ENCODE data around the gene CFB.
A peak's percentile ranks its signal among the peaks of the same experiment; 100 is the strongest.
"Not testable (repeated sequence)": the region's sequence is repeated elsewhere in the genome, so short reads cannot be mapped to it uniquely, and the experiment has no call there.

CFB gene

DNA sequence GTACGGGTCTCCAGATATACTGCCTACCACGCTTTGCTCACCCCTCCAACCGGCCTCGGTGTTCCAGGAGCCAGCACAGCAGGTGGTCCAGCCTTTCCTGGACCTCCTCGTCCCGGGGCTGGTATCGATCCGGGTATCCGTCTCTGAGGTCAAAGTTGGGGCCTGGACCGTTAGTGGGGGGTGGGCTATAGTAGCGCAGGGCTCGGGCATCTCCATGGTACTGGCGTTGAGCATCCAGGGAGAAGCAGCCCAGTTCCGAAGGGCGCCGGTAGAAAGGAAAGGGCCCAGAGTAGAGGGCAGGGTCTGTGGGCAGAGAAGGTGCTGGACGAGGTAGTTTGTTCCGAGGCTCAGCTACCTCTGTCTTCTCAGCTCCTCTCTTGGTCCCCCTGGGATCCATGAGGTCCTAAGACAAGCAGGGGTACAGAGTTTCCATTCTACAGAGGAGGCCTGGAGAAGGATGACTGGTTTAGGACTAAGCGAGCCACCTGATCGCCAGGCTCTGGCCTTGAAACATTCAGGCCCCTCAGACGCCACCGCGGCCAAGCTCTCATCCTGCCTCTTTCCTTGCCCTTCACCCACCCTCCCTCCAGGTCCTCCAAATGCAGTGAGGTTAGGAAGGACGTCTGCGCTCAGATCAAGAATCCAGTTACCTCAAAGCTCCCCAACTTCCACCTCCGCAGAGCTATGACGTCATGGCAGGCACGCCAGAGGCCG is 25.5 kb downstream of the CFB start:
- no peak for DNase-seq (ENCODE audit: low spot score)

- DNase-seq (ENCODE audit: low spot score) = peak; percentile 98
These were observed 26.3 kb downstream of the CFB start, which contains the start of gene DXO for GRCh38 chr6:31971993-31972708. Gene DXO, minus strand, starts transcription at chr6:31972138. Its CDS starts 463 bp downstream, at chr6:31971675.

DNA sequence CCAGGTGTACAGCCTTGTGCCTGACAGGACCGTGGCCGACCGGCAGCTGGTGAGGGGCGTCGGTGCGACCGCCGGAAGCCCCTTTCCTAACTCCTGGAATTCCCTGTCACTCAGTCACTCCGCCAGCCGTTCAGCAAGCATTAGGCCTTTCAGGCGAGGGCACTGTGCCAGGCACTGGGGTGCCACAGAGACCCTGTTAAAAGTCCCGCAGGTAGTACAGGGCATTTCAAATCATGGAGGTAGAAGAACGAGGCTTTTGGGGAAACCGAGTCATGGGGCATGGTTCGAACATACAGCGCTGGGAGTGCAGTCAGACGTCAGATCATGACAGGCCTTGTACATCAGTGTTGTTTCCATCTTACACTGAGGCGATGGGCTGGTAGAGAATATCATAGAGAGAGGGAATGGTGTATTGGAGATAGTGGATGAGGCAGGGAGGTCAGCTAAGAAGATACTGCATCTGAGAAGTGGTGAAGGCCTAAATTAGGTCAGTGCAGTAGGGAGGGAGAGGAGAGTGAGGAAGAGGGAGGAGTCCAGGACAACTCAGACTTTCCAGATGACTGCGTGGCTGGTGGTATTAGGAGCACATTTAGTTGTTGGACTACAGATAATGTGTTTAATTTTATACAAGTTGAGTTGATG is 26.9 kb downstream of the CFB start:
- DNase-seq (ENCODE audit: low spot score) = peak; percentile 81

GRCh38 chr6:31976065-31976464 is 30.2 kb downstream of the CFB start:
- DNase-seq (ENCODE audit: low spot score) = not testable (repeated sequence)

DNA sequence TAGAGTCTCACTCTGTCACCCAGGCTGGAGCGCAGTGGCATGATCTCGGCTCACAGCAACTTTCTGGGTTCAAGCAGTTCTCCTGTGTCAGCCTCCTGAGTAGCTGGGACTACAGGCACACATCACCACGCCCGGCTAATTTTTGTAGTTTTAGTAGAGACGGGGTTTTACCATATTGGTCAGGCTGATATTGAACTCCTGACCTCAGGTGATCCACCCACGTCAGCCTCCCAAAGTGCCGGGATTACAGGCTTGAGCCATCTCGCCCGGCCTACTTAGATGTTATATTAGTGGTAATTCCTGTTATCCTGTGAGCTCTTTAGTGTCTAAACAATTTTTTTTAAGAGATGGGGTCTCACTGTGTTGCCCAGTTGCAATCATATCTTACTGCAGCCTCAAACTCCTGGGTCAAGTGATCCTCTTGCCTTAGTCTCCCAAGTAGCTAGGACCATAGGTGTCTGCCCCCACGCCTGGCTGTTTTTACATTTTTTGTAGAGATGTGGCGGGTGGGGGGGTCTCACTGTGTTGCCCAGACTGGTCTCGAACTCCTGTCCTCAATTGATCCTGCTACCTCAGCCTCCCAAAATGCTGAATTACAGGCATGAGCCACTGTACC is 32.0 kb downstream of the CFB start:
- DNase-seq (ENCODE audit: low spot score) = no peak

DNA sequence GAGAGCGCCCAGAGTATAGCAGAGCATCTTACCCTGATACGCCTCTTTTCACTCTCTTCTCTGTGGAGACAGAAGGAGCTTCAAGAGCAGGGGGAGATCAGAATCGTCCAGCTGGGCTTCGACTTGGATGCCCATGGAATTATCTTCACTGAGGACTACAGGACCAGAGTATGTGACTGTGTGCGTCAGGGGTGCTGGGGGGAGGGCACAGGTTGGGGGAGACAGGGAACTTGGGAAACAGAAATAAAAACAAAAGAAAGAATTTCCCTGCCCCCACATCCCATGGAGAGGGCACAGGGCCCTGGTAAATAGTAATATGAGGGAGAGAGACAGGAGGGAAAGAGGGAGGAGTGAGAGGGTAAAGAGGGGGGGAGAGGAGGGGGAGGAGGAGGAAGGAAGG is 32.9 kb downstream of the CFB start:
- DNase-seq (ENCODE audit: low spot score) = no peak

DNA sequence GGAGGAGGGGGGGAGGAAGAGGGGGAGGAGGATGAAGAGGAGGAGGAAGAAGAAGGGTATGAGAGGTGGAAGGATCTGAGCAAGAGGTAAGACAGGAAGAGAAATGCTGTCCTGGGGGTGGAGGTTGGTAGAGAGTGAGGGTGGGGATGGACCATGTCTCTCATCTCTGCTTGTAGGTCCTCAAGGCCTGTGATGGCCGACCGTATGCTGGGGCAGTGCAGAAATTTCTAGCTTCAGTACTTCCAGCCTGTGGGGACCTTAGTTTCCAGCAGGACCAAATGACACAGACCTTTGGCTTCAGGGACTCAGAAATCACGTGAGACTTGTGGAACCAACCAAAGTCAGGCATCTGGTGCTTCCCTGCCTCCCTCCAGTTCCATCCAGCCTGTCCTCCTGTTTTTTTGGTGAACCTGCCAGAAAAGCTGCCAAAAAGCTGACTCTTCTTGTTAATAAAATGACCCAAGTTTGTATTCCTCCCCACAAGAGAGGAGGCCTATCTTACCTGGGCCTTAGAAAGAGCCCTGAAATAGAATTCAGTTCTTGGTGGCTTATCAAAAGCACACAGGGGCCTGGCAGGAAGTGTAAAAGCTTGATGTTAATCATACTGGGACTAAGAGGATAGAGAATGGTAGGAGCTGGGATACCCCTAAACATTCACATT is 33.5 kb downstream of the CFB start:
- no peak for DNase-seq (ENCODE audit: low spot score)

DNA sequence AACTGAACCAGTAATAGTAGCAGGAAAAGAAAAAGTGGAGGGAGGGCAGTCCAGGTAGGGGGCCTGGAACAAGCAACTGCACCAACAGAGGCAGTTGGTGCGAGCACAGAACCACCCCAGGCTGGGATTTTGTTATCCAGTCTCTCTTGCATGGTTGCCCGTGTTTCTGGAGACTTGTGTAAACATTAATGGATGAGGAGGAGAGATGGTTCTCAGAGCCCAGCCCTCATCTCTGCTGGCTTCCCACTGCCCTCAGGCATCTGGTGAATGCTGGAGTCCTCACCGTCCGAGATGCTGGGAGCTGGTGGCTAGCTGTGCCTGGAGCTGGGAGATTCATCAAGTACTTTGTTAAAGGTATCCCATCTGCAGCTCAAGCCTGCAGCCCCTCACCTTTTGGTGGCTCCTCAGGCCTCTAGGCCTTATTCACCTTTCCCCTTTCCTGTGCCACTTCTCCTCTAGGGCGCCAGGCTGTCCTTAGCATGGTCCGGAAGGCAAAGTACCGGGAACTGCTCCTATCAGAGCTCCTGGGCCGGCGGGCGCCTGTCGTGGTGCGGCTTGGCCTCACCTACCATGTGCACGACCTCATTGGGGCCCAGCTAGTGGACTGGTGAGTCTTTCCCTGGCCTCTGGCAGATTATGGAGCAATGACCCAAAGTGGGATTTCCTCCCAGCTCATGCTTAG is 34.4 kb downstream of the CFB start:
- not testable (repeated sequence) for DNase-seq (ENCODE audit: low spot score)

DNA sequence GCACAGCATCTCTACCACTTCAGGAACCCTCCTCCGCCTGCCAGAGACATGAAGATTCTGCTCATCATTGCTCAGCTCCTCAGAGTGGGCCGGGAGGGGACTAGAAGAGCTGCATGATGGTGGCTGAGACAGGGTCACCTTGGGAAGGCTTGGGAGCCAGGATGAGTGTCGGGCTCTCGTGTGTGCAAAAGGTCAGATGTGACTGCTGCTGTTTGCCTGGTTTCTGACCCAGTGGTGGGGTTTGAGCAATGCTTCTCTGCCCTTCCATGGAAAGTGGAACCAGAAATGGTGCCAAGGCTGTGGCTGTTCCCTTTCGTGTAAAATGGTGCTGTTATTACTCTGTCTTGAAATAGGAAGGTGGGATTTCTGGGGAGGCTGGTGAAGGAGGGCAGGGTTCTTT is 35.1 kb downstream of the CFB start:
- not testable (repeated sequence) for DNase-seq (ENCODE audit: low spot score)

DNA sequence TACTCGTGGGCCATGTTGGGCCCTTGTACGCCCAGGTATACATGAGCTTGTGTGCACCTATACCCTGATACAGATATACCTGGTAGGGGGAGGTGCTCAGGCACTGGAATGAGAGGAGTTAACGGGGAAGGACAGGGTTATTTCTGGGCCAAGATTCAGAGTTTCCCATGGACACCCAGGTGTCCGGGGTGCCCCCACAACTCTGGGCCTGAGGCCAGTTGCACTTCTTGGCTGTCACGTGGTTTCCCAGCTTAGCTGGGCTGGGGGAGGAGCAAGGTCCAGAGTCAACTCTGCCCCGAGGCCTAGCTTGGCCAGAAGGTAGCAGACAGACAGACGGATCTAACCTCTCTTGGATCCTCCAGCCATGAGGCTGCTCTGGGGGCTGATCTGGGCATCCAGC is 35.8 kb downstream of the CFB start, which contains the start of gene C4A:
C4A (plus strand) TSS at position 314 of the 400 bp plus-strand sequence; CDS start at position 365, 51 bp downstream.
- DNase-seq (ENCODE audit: low spot score) = not testable (repeated sequence)

DNA sequence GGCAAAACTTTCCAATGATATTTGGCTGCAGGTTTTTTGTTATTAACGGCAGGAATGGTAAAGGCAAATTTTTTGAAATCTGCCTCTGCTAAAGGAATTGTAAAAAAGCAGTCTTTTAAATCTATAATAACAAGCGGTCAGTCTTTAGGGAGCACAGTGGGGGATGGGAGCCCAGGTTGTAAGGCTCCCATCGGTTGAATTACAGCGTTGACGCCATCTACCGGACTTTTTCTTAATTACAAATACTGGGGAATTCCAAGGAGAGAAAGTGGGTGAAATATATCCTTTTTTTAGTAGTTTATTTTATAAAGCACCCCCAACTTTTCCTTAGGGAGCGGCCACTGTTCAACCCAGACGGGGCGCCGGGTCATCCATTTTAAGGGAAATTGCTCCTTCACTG is 43.5 kb downstream of the CFB start:
- DNase-seq (ENCODE audit: low spot score) = not testable (repeated sequence)

DNA sequence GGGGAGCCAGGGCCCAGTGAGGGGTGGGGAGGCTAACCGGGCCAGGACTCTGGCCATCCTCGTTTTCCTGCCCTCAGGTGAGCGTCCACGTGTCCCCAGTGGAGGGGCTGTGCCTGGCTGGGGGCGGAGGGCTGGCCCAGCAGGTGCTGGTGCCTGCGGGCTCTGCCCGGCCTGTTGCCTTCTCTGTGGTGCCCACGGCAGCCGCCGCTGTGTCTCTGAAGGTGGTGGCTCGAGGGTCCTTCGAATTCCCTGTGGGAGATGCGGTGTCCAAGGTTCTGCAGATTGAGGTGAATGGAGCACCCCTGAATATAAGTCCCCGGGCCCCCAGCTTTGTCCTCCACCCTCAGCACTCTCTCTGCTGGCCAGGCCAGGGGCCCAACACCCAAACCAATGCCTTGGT is 48.5 kb downstream of the CFB start:
- not testable (repeated sequence) for DNase-seq (ENCODE audit: low spot score)

GRCh38 chr6:31996385-31996784 is 50.5 kb downstream of the CFB start:
- DNase-seq (ENCODE audit: low spot score) = not testable (repeated sequence)

Data from RKO (cell line).